H1 (cell line): ENCODE measurements around the gene SH2D2A. TPM values are rescaled to one million over a fixed set of nuclear protein-coding genes. Genes with fewer than 3 reads are reported as not detected.

ENCODE experiments used
- ATF2 ChIP-seq: IDR thresholded peaks from 2 replicates; pipeline ENCODE4 v1.6.1; 2012; ENCODE audit warnings: low read length, inconsistent platforms
- CBX5 ChIP-seq: fragments of 300-800, 300-1000 bp; sonication (generic); IDR thresholded peaks from 2 replicates; pipeline ENCODE4 v1.7.1; 2016; ENCODE audit warnings: antibody characterized with exemption, low read length, low read depth
- CTBP2 ChIP-seq: IDR thresholded peaks from 2 replicates; pipeline ENCODE4 v1.7.0; 2011; ENCODE audit warnings: borderline replicate concordance, mild to moderate bottlenecking, moderate library complexity, mixed read lengths, low read length; ENCODE audit not compliant: insufficient read depth, insufficient read length
- HDAC6 ChIP-seq: IDR thresholded peaks from one replicate; pipeline ENCODE4 v1.7.1; 2012; ENCODE audit warnings: low read depth, mild to moderate bottlenecking, inconsistent platforms, low read length, moderate library complexity
- RFX5 ChIP-seq: IDR thresholded peaks from 2 replicates; pipeline ENCODE4 v1.6.1; 2011; ENCODE audit warnings: low read depth, low read length, improper control_type of control experiment, borderline replicate concordance
- ZNF274 ChIP-seq: IDR thresholded peaks from 2 replicates; pipeline ENCODE4 v1.7.0; 2012; ENCODE audit warnings: low read length, borderline replicate concordance; ENCODE audit errors: extremely low read depth
- polyA plus RNA-seq, 7 experiments: library from polyadenylated mRNA; depleted of rRNA in 3 of 7; stranded (reverse) in 5 of 7; unstranded in 2 of 7; fragments of >200 nt in 5 of 7; fragments of 200-250 nt in 2 of 7; gene quantifications; 1 replicate in 5 of 7; 2 replicates in 1 of 7; 4 replicates in 1 of 7; pipeline versions ENCODE4 v1.2.1 to v1.2.3, GENCODE V29; 2011 to 2013; ENCODE audit warnings: missing spikeins in 2 of 7, mixed read lengths in 2 of 7
- total RNA-seq: library from RNA; stranded (reverse); fragmentation: NEBNext Ultra II Directional; extraction: Animal tissue kit (Norgen Biotek cat#: 25700); gene quantifications from 2 replicates; pipeline ENCODE4 v1.2.1, GENCODE V29; 2021
- TF ChIP-seq, protein P1 (sequence below): fragments of 300-600 bp; sonication (generic); IDR thresholded peaks from 2 replicates; pipeline ENCODE4 v1.7.1; 2012; ENCODE audit warnings: low read length, moderate library complexity, mild to moderate bottlenecking, inconsistent platforms; ENCODE audit not compliant: insufficient replicate concordance
- TF ChIP-seq, protein P2 (sequence below): IDR thresholded peaks from 2 replicates; pipeline ENCODE4 v1.6.1; 2011; ENCODE audit warnings: low read depth, mild to moderate bottlenecking, low read length; ENCODE audit not compliant: insufficient read depth

Gene SH2D2A
- total and polyA plus RNA-seq, 2 of the 8 experiments (the other 6 are each of a cell fraction or from before 2014, with no cell fraction given), result 3.3 to 7.9 TPM

DNA sequence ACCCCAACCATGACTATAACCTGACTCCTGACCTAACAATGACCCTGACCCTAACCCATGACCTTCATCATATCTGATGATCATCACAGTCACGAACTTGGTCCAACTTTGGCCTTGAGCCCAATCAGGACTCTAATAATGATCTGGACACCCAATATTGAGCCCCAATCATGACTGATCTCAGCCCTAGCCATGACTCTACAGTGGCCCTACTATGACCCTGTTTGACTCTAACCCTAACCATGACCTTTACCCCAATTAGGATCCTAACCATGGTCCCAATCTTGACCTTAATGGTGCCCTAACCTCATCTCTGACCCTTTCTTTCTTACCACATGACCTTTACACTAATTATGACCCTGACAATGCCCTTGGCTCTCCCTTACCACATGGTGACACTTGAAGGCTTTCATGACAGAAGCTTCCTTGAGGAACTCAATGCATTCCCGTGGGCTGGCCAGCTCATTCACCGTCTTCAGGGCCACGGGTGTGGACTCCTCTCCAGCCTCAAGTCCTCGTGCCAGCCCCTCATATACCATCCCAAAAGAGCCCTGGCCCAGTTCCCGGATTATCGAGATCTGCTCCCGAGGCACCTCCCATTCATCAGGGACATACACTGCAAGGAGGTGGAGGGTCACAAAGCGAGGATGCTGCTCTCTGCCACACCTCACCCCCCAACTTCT lies 26.1 kb upstream of the SH2D2A start (continued):
- TF ChIP-seq, protein P1, sequence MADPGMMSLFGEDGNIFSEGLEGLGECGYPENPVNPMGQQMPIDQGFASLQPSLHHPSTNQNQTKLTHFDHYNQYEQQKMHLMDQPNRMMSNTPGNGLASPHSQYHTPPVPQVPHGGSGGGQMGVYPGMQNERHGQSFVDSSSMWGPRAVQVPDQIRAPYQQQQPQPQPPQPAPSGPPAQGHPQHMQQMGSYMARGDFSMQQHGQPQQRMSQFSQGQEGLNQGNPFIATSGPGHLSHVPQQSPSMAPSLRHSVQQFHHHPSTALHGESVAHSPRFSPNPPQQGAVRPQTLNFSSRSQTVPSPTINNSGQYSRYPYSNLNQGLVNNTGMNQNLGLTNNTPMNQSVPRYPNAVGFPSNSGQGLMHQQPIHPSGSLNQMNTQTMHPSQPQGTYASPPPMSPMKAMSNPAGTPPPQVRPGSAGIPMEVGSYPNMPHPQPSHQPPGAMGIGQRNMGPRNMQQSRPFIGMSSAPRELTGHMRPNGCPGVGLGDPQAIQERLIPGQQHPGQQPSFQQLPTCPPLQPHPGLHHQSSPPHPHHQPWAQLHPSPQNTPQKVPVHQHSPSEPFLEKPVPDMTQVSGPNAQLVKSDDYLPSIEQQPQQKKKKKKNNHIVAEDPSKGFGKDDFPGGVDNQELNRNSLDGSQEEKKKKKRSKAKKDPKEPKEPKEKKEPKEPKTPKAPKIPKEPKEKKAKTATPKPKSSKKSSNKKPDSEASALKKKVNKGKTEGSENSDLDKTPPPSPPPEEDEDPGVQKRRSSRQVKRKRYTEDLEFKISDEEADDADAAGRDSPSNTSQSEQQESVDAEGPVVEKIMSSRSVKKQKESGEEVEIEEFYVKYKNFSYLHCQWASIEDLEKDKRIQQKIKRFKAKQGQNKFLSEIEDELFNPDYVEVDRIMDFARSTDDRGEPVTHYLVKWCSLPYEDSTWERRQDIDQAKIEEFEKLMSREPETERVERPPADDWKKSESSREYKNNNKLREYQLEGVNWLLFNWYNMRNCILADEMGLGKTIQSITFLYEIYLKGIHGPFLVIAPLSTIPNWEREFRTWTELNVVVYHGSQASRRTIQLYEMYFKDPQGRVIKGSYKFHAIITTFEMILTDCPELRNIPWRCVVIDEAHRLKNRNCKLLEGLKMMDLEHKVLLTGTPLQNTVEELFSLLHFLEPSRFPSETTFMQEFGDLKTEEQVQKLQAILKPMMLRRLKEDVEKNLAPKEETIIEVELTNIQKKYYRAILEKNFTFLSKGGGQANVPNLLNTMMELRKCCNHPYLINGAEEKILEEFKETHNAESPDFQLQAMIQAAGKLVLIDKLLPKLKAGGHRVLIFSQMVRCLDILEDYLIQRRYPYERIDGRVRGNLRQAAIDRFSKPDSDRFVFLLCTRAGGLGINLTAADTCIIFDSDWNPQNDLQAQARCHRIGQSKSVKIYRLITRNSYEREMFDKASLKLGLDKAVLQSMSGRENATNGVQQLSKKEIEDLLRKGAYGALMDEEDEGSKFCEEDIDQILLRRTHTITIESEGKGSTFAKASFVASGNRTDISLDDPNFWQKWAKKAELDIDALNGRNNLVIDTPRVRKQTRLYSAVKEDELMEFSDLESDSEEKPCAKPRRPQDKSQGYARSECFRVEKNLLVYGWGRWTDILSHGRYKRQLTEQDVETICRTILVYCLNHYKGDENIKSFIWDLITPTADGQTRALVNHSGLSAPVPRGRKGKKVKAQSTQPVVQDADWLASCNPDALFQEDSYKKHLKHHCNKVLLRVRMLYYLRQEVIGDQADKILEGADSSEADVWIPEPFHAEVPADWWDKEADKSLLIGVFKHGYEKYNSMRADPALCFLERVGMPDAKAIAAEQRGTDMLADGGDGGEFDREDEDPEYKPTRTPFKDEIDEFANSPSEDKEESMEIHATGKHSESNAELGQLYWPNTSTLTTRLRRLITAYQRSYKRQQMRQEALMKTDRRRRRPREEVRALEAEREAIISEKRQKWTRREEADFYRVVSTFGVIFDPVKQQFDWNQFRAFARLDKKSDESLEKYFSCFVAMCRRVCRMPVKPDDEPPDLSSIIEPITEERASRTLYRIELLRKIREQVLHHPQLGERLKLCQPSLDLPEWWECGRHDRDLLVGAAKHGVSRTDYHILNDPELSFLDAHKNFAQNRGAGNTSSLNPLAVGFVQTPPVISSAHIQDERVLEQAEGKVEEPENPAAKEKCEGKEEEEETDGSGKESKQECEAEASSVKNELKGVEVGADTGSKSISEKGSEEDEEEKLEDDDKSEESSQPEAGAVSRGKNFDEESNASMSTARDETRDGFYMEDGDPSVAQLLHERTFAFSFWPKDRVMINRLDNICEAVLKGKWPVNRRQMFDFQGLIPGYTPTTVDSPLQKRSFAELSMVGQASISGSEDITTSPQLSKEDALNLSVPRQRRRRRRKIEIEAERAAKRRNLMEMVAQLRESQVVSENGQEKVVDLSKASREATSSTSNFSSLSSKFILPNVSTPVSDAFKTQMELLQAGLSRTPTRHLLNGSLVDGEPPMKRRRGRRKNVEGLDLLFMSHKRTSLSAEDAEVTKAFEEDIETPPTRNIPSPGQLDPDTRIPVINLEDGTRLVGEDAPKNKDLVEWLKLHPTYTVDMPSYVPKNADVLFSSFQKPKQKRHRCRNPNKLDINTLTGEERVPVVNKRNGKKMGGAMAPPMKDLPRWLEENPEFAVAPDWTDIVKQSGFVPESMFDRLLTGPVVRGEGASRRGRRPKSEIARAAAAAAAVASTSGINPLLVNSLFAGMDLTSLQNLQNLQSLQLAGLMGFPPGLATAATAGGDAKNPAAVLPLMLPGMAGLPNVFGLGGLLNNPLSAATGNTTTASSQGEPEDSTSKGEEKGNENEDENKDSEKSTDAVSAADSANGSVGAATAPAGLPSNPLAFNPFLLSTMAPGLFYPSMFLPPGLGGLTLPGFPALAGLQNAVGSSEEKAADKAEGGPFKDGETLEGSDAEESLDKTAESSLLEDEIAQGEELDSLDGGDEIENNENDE, result no peak
- no peak for TF ChIP-seq CBX5
- TF ChIP-seq ZNF274, result no peak
- no peak for TF ChIP-seq CTBP2
- no peak for TF ChIP-seq ATF2
- no peak for TF ChIP-seq HDAC6
- TF ChIP-seq, protein P2, sequence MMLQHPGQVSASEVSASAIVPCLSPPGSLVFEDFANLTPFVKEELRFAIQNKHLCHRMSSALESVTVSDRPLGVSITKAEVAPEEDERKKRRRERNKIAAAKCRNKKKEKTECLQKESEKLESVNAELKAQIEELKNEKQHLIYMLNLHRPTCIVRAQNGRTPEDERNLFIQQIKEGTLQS, result no peak
- no peak for TF ChIP-seq RFX5
